IMR-90 (cell line): Measurements from ENCODE around the gene STPG4. TPM values are rescaled to one million over a fixed set of nuclear protein-coding genes. Genes with fewer than 3 reads are reported as not detected.

Experiments
- ATAC-seq: fragments of 200-7000 bp; cut with Tn5 transposase; 2 replicates; pipeline ENCODE4 v1.9.1; 2020; ENCODE audit warnings: low read depth, mild to moderate bottlenecking, moderate library complexity
- BruUV-seq: library from RNA; stranded (reverse); fragments of 400-500 nt; replicated peaks from 2 replicates; lab custom pipeline; 2021; lab: Mats Ljungman, UMichigan
- CTCF ChIA-PET: fragments of 300-600 bp; formaldehyde crosslinking; extraction: SDS; loops from one replicate; lab custom pipeline; 2021; ENCODE audit warnings: antibody characterized with exemption; lab: Yijun Ruan, JAX
- POLR2A ChIA-PET: fragments of 300-600 bp; sonication (Branson Sonifier 250); formaldehyde crosslinking; loops from one replicate; lab custom pipeline; 2022; ENCODE audit warnings: antibody characterized with exemption; ENCODE audit not compliant: unreplicated experiment; lab: Charles Lee
- DNase-seq: peaks from one replicate; pipeline ENCODE4 v3.0.0; 2013
- H2AFZ ChIP-seq: replicated peaks from 2 replicates; pipeline ENCODE3; 2013; ENCODE audit warnings: low read length, mild to moderate bottlenecking; ENCODE audit not compliant: poor library complexity
- H2AK5ac ChIP-seq: 2 replicates; pipeline ENCODE4 v1.6.1; 2013; ENCODE audit warnings: low read depth, low read length, inconsistent platforms
- H2AK9ac ChIP-seq: replicated peaks from 2 replicates; pipeline ENCODE3; 2013; ENCODE audit warnings: mild to moderate bottlenecking, low read depth, low read length, moderate library complexity; ENCODE audit not compliant: poor library complexity
- H2BK120ac ChIP-seq: 2 replicates; pipeline ENCODE4 v1.6.1; 2013; ENCODE audit warnings: low read depth, low read length, inconsistent platforms
- H2BK15ac ChIP-seq: 3 replicates; pipeline ENCODE4 v1.6.1; 2013; ENCODE audit warnings: low read depth, low read length, inconsistent platforms
- H2BK20ac ChIP-seq: 2 replicates; pipeline ENCODE4 v1.6.1; 2013; ENCODE audit warnings: low read depth, mild to moderate bottlenecking, inconsistent platforms, low read length, moderate library complexity
- H2BK5ac ChIP-seq: 2 replicates; pipeline ENCODE4 v1.6.1; 2013; ENCODE audit warnings: mild to moderate bottlenecking, low read depth, low read length, inconsistent platforms; ENCODE audit not compliant: poor library complexity, severe bottlenecking
- H3K14ac ChIP-seq: replicated peaks from 2 replicates; pipeline ENCODE4 v1.6.1; 2013; ENCODE audit warnings: low read depth, low read length, inconsistent platforms
- H3K18ac ChIP-seq: 2 replicates; pipeline ENCODE4 v1.6.1; 2013; ENCODE audit warnings: low read depth, low read length, control low read depth
- H3K23ac ChIP-seq: 2 replicates; pipeline ENCODE4 v1.6.1; 2013; ENCODE audit warnings: low read depth, low read length, inconsistent platforms
- H3K27ac ChIP-seq: 2 replicates; pipeline ENCODE4 v1.5.1; 2013; ENCODE audit warnings: mild to moderate bottlenecking, control low read depth, low read length; ENCODE audit not compliant: insufficient read depth
- H3K27me3 ChIP-seq: 2 replicates; pipeline ENCODE4 v1.6.1; 2013; ENCODE audit warnings: low read length; ENCODE audit not compliant: control insufficient read depth, insufficient read depth
- H3K36me3 ChIP-seq: 2 replicates; pipeline ENCODE4 v1.6.1; 2013; ENCODE audit warnings: low read length, mixed read lengths; ENCODE audit not compliant: control insufficient read depth, insufficient read depth
- H3K4ac ChIP-seq: 2 replicates; pipeline ENCODE4 v1.6.1; 2013; ENCODE audit warnings: low read depth, low read length, inconsistent platforms
- H3K4me1 ChIP-seq: 2 replicates; pipeline ENCODE4 v1.6.1; 2013; ENCODE audit warnings: low read length, mixed read lengths; ENCODE audit not compliant: control insufficient read depth, insufficient read depth
- H3K4me2 ChIP-seq: 2 replicates; pipeline ENCODE4 v1.6.1; 2013; ENCODE audit warnings: low read depth, mild to moderate bottlenecking, control low read depth, low read length, moderate library complexity
- H3K4me3 ChIP-seq: 2 replicates; pipeline ENCODE4 v1.5.1; 2013; ENCODE audit warnings: low read depth, mild to moderate bottlenecking, control low read depth, low read length, moderate library complexity; ENCODE audit not compliant: insufficient read depth
- H3K56ac ChIP-seq: 2 replicates; pipeline ENCODE4 v1.6.1; 2013; ENCODE audit warnings: low read length, inconsistent platforms; ENCODE audit not compliant: insufficient read depth; ENCODE audit errors: extremely low read depth
- H3K79me1 ChIP-seq, 2 experiments: 2 replicates each; pipeline ENCODE4 v1.6.1; 2013; ENCODE audit warnings: low read length in 2 of 2, inconsistent platforms in 1 of 2, low read depth in 1 of 2
- H3K9ac ChIP-seq: 2 replicates; pipeline ENCODE4 v1.6.1; 2013; ENCODE audit warnings: low read depth, low read length, control low read depth
- H3K9me1 ChIP-seq: 2 replicates; pipeline ENCODE4 v1.6.1; 2013; ENCODE audit warnings: low read length, inconsistent platforms; ENCODE audit not compliant: insufficient read depth
- H3K9me3 ChIP-seq: 2 replicates; pipeline ENCODE4 v1.6.1; 2013; ENCODE audit warnings: low read length; ENCODE audit not compliant: control insufficient read depth, insufficient read depth
- H4K20me1 ChIP-seq: 2 replicates; pipeline ENCODE4 v1.6.1; 2013; ENCODE audit warnings: low read length, inconsistent platforms; ENCODE audit not compliant: insufficient read depth
- H4K5ac ChIP-seq: 2 replicates; pipeline ENCODE4 v1.6.1; 2013; ENCODE audit warnings: mild to moderate bottlenecking, low read depth, low read length, control low read depth
- H4K8ac ChIP-seq, 2 experiments: 2 replicates each; pipeline ENCODE4 v1.6.1; 2013; ENCODE audit warnings: low read depth in 2 of 2, low read length in 2 of 2, control low read depth in 1 of 2, inconsistent platforms in 1 of 2
- H4K91ac ChIP-seq: 2 replicates; pipeline ENCODE4 v1.6.1; 2013; ENCODE audit warnings: low read depth, low read length, inconsistent platforms; ENCODE audit not compliant: insufficient read depth
- BHLHE40 ChIP-seq: fragments of 150-350 bp; IDR thresholded peaks from 2 replicates; pipeline ENCODE4 v1.6.1; 2016; ENCODE audit warnings: mild to moderate bottlenecking, low read depth, low read length
- CHD1 ChIP-seq: IDR thresholded peaks from 2 replicates; pipeline ENCODE4 v1.6.1; 2012; ENCODE audit warnings: low read depth, low read length, improper control_type of control experiment
- CTCF ChIP-seq: conservative IDR thresholded peaks from 2 replicates; pipeline ENCODE4 v1.5.1; 2012; ENCODE audit warnings: mild to moderate bottlenecking, low read depth, low read length, improper control_type of control experiment
- FOS ChIP-seq: fragments of 150-350 bp; IDR thresholded peaks from 2 replicates; pipeline ENCODE4 v1.6.1; 2016; ENCODE audit warnings: low read depth, low read length
- MAZ ChIP-seq: IDR thresholded peaks from 2 replicates; pipeline ENCODE4 v1.6.1; 2012; ENCODE audit warnings: low read depth, mild to moderate bottlenecking, low read length, improper control_type of control experiment, moderate library complexity, borderline replicate concordance
- POLR2A ChIP-seq: IDR thresholded peaks from 2 replicates; pipeline ENCODE4 v1.6.1; 2012; ENCODE audit warnings: mild to moderate bottlenecking, low read depth, low read length
- RAD21 ChIP-seq: IDR thresholded peaks from 2 replicates; pipeline ENCODE4 v1.6.1; 2012; ENCODE audit warnings: low read length, improper control_type of control experiment
- RCOR1 ChIP-seq: IDR thresholded peaks from 2 replicates; pipeline ENCODE4 v1.6.1; 2012; ENCODE audit warnings: mild to moderate bottlenecking, low read length, improper control_type of control experiment; ENCODE audit not compliant: insufficient replicate concordance
- WGBS, 2 experiments: methylation state at CpG; one replicate each; pipeline versions ENCODE4 v1.1.5 to v1.1.7; 2013; ENCODE audit warnings: missing lambda C conversion rate in 2 of 2; ENCODE audit not compliant: insufficient read length in 1 of 2; ENCODE audit errors: extremely low coverage in 2 of 2; 5-methylcytosine and 5-hydroxymethylcytosine counted together
- dilution Hi-C: fragments of 300-500 bp; cut with HindIII; formaldehyde crosslinking; loops from one replicate; pipeline ENCODE4 v1.14.3; 2018; ENCODE audit warnings: low sequenced_read_pairs; ENCODE audit not compliant: unreplicated experiment
- in situ Hi-C: fragments of 300-500 bp; cut with MboI; formaldehyde crosslinking; loops from 3 replicates; pipeline ENCODE4 v1.14.3; 2019; ENCODE audit warnings: low sequenced_read_pairs, inconsistent platforms, mixed read lengths
- intact Hi-C: fragments of 100-400 bp; cut with micrococcal nuclease; formaldehyde crosslinking; loops from 2 replicates; pipeline ENCODE4 v1.10.0; 2022
- polyA plus RNA-seq, 3 experiments: library from polyadenylated mRNA; depleted of rRNA; stranded (reverse); fragments of >200 nt; gene quantifications; 2 replicates each; pipeline ENCODE4 v1.2.3, GENCODE V29; 2012; ENCODE audit warnings: low replicate concordance in 1 of 3
- total RNA-seq: library from RNA; depleted of rRNA; stranded (reverse); fragments of >200 nt; gene quantifications from 2 replicates; pipeline ENCODE4 v1.2.3, GENCODE V29; 2012

Gene STPG4
- total and polyA plus RNA-seq, 2 of the 4 experiments (the other 2 are of a cell fraction): 0.12 to 0.18 TPM

- peak overlapping the region; percentile 26; the same call in 1 of the 2 replicates for H2BK20ac ChIP-seq
- 0 out of 2 replicates have a peak overlapping the region, but pooled peaks have one; percentile 12 for H4K91ac ChIP-seq
- ATAC-seq (no peak), DNase-seq (no peak)
- H3K56ac ChIP-seq: no peak overlapping the region
- no peaks in the 10 kb centered on the region for H3K9me3 ChIP-seq
- H2AK5ac ChIP-seq: peak overlapping the region; percentile 48; the same call in 1 of the 2 replicates
- no peak overlapping the region for H4K5ac ChIP-seq
- H4K8ac ChIP-seq: peak overlapping the region in 1 of 2 experiments; percentile 11; a peak in 1 of 4 replicates
- no peak overlapping the region for H2AFZ ChIP-seq
- no peak overlapping the region for H2BK5ac ChIP-seq
- in situ Hi-C loops (no loop called here), dilution Hi-C loops (no loop called here), intact Hi-C loops (no loop called here)
- no peaks in the 10 kb centered on the region for H4K20me1 ChIP-seq
- no peaks in the 10 kb centered on the region for H3K27me3 ChIP-seq
- peaks cover 16% of the 10 kb centered on the region for H3K9me1 ChIP-seq
- no TSS peak for BruUV-seq
- no peak overlapping the region for H3K4me2 ChIP-seq
- H3K36me3 ChIP-seq: no peaks in the 10 kb centered on the region
- H3K18ac ChIP-seq: no peak overlapping the region
- peak overlapping the region; percentile 67 for H3K4ac ChIP-seq
- H2AK9ac ChIP-seq: peak overlapping the region; percentile 50
- H2BK15ac ChIP-seq: peak overlapping the region; percentile 40; the same call in 1 of the 3 replicates
- H3K23ac ChIP-seq: no peak overlapping the region
- no peak overlapping the region for H3K4me3 ChIP-seq
- POLR2A ChIA-PET: no interaction called here
- no peak overlapping the region for H3K27ac ChIP-seq
- TF ChIP-seq BHLHE40 (no peak), FOS (no peak), RAD21 (no peak), MAZ (no peak), POLR2A (no peak), RCOR1 (no peak), CHD1 (no peak), CTCF (no peak)
- no CpG with 5 or more reads among the region's 3 CpGs for WGBS, 2 experiments
- CTCF ChIA-PET: no interaction called here
- peak overlapping the region; percentile 58 for H2BK120ac ChIP-seq
- peak overlapping the region; percentile 78 for H3K14ac ChIP-seq
- H3K4me1 ChIP-seq: peaks cover 16% of the 10 kb centered on the region
- H3K79me1 ChIP-seq: peaks cover 0 to 6% of the 10 kb centered on the region in 2 experiments; a peak in 1 of 4 replicates
- H3K9ac ChIP-seq: no peak overlapping the region
Observed at GRCh38 chr2:47087051-47087450, 68.1 kb downstream of the STPG4 start.
